WTC11 (cell line): ENCODE data around the gene MCAT. TPM values are rescaled to one million over a fixed set of nuclear protein-coding genes. Genes with fewer than 3 reads are reported as not detected.

Experiments used
- ATAC-seq: fragments of 200-7000 bp; cut with Tn5 transposase; 2 replicates; pipeline ENCODE4 v1.10.0; 2021; ENCODE audit warnings: mild to moderate bottlenecking, moderate library complexity
- CTCF ChIA-PET: fragments of 300-600 bp; sonication (Branson Sonifier 250); formaldehyde crosslinking; loops from one replicate; lab custom pipeline; 2021; ENCODE audit warnings: antibody characterized with exemption; lab: Charles Lee
- POLR2A ChIA-PET: fragments of 350-600 bp; sonication (Branson Sonifier 250); formaldehyde crosslinking; loops from one replicate; lab custom pipeline; 2021; ENCODE audit warnings: antibody characterized with exemption; lab: Charles Lee
- DNase-seq: peaks from one replicate; pipeline ENCODE4 v3.0.0; 2021; ENCODE audit warnings: low spot score
- H3K27ac Mint-ChIP-seq: 2 replicates; pipeline ENCODE4 v1.8.0; 2021; ENCODE audit warnings: mixed read lengths
- H3K27me3 Mint-ChIP-seq: 2 replicates; pipeline ENCODE4 v1.8.0; 2021; ENCODE audit warnings: low read depth, mild to moderate bottlenecking, moderate library complexity, mixed read lengths
- H3K36me3 Mint-ChIP-seq: 2 replicates; pipeline ENCODE4 v1.8.0; 2021; ENCODE audit warnings: mixed read lengths
- H3K4me1 Mint-ChIP-seq: 2 replicates; pipeline ENCODE4 v1.8.0; 2022; ENCODE audit warnings: mixed read lengths
- H3K4me3 Mint-ChIP-seq: 2 replicates; pipeline ENCODE4 v1.8.0; 2021; ENCODE audit warnings: mild to moderate bottlenecking, moderate library complexity, mixed read lengths
- H3K9me3 Mint-ChIP-seq: 2 replicates; pipeline ENCODE4 v1.8.0; 2021; ENCODE audit warnings: mixed read lengths
- ARID4B ChIP-seq: sonication (generic); formaldehyde crosslinking; IDR thresholded peaks from 2 replicates; pipeline ENCODE4 v1.8.0; 2023; ENCODE audit warnings: missing genetic modification reagents, mild to moderate bottlenecking, borderline replicate concordance
- HMGXB4 ChIP-seq: sonication (generic); formaldehyde crosslinking; IDR thresholded peaks from 2 replicates; pipeline ENCODE4 v1.8.1; 2023; ENCODE audit warnings: mild to moderate bottlenecking, moderate library complexity, missing genetic modification reagents
- KAT7 ChIP-seq: sonication (generic); formaldehyde crosslinking; IDR thresholded peaks from 2 replicates; pipeline ENCODE4 v1.8.1; 2023; ENCODE audit warnings: missing genetic modification reagents, mild to moderate bottlenecking, borderline replicate concordance
- MLX ChIP-seq: sonication (generic); formaldehyde crosslinking; IDR thresholded peaks from 2 replicates; pipeline ENCODE4 v1.8.1; 2023; ENCODE audit warnings: mild to moderate bottlenecking, missing genetic modification reagents, moderate library complexity
- MXD4 ChIP-seq: fragments of 250-450 bp; sonication (Bioruptor Pico); IDR thresholded peaks from 2 replicates; pipeline ENCODE4 v1.8.0; 2021; ENCODE audit warnings: mild to moderate bottlenecking, moderate library complexity, borderline replicate concordance
- OVOL2 ChIP-seq: fragments of 250-450 bp; sonication (Bioruptor Pico); IDR thresholded peaks from 2 replicates; pipeline ENCODE4 v1.9.0; 2021; ENCODE audit warnings: mild to moderate bottlenecking, borderline replicate concordance
- ZNF138 ChIP-seq: sonication (generic); formaldehyde crosslinking; conservative IDR thresholded peaks from 2 replicates; pipeline ENCODE4 v1.8.1; 2022; ENCODE audit warnings: mild to moderate bottlenecking, moderate library complexity, missing genetic modification reagents
- ZNF232 ChIP-seq: sonication (generic); formaldehyde crosslinking; IDR thresholded peaks from 2 replicates; pipeline ENCODE4 v1.8.0; 2022; ENCODE audit warnings: mild to moderate bottlenecking, missing genetic modification reagents
- ZNF425 ChIP-seq: fragments of 250-450 bp; sonication (Bioruptor Pico); conservative IDR thresholded peaks from 2 replicates; pipeline ENCODE4 v1.9.0; 2021; ENCODE audit warnings: mild to moderate bottlenecking
- ZNF512 ChIP-seq: sonication (generic); formaldehyde crosslinking; IDR thresholded peaks from 2 replicates; pipeline ENCODE4 v1.8.1; 2022; ENCODE audit warnings: missing genetic modification reagents, borderline replicate concordance
- ZSCAN18 ChIP-seq: fragments of 250-450 bp; sonication (Bioruptor Pico); IDR thresholded peaks from 2 replicates; pipeline ENCODE4 v2.1.2; 2022; ENCODE audit warnings: mild to moderate bottlenecking, moderate library complexity
- total RNA-seq: library from RNA; stranded (reverse); gene quantifications from 3 replicates; pipeline ENCODE4 v1.2.3, GENCODE V29; 2021

MCAT gene
- total RNA-seq, 1 experiment from 2014 or later: 18.5 TPM

- TF ChIP-seq OVOL2: no peak
- TF ChIP-seq, all 79 proteins: peak for 0
- POLR2A ChIA-PET: no interaction called here
- ATAC-seq (no peak), DNase-seq (no peak)
- H3K27ac Mint-ChIP-seq: no peak overlapping the region
- CTCF ChIA-PET: interaction anchor here (1.0 to 1.1 kb wide), 2 partner anchors 19 to 33 kb away, joined by 3 to 4 read pairs; no protein-coding TSS in a partner anchor
- no peaks in the 10 kb centered on the region for H3K9me3 Mint-ChIP-seq
- H3K4me3 Mint-ChIP-seq: no peak overlapping the region
- H3K27me3 Mint-ChIP-seq: peaks cover 14% of the 10 kb centered on the region
- no peaks in the 10 kb centered on the region for H3K36me3 Mint-ChIP-seq
- peaks cover 8% of the 10 kb centered on the region for H3K4me1 Mint-ChIP-seq
These were observed 11.8 kb upstream of the MCAT start for GRCh38 chr22:43154887-43155536.

GRCh38 chr22:43153899-43154298 lies 10.7 kb upstream of the MCAT start:
- CTCF ChIA-PET: no interaction called here
- POLR2A ChIA-PET: no interaction called here
- Mint-ChIP-seq H3K27ac (no peak overlapping the region), H3K4me3 (no peak overlapping the region), H3K27me3 (peaks cover 14% of the 10 kb centered on the region), H3K36me3 (no peaks in the 10 kb centered on the region), H3K9me3 (no peaks in the 10 kb centered on the region), H3K4me1 (peaks cover 8% of the 10 kb centered on the region)
- TF ChIP-seq MXD4 (CRISPR knock-in tag): no peak
- TF ChIP-seq ZNF232 (CRISPR knock-in tag): no peak
- no peak for TF ChIP-seq KAT7 (CRISPR knock-in tag)
- no peak for DNase-seq
- no peak for ATAC-seq

- Mint-ChIP-seq H3K9me3 (no peaks in the 10 kb centered on the region), H3K27ac (no peak overlapping the region), H3K4me3 (peak overlapping the region; percentile 49)
- peak; percentile 12 for ATAC-seq
- TF ChIP-seq ZSCAN18 (no peak), ZNF425 (CRISPR knock-in tag) (no peak), ZNF512 (CRISPR knock-in tag) (0 out of 2 replicates have a peak, but pooled peaks have one; percentile 82), MXD4 (CRISPR knock-in tag) (no peak), MLX (CRISPR knock-in tag) (no peak)
- TF ChIP-seq, all 79 proteins: peak for 1
- Mint-ChIP-seq H3K4me1 (peaks cover 8% of the 10 kb centered on the region), H3K27me3 (peaks cover 14% of the 10 kb centered on the region), H3K36me3 (no peaks in the 10 kb centered on the region)
- ChIA-PET POLR2A (no interaction called here), CTCF (interaction anchor here (1.0 kb wide), 1 partner anchor 285 kb away, joined by 4 read pairs; no protein-coding TSS in a partner anchor)
- no peak for DNase-seq
These were observed 9.3 kb upstream of the MCAT start for GRCh38 chr22:43152357-43153071.

GRCh38 chr22:43152003-43152356 lies 8.8 kb upstream of the MCAT start:
- peaks cover 8% of the 10 kb centered on the region for H3K4me1 Mint-ChIP-seq
- no peaks in the 10 kb centered on the region for H3K9me3 Mint-ChIP-seq
- no peak overlapping the region for H3K27ac Mint-ChIP-seq
- ATAC-seq (peak; percentile 16), DNase-seq (no peak)
- TF ChIP-seq ZNF138 (CRISPR knock-in tag) (no peak), HMGXB4 (peak; percentile 41; the same call in 1 of the 2 replicates), ARID4B (0 out of 2 replicates have a peak, but pooled peaks have one; percentile 11)
- peaks cover 14% of the 10 kb centered on the region for H3K27me3 Mint-ChIP-seq
- H3K4me3 Mint-ChIP-seq: peak overlapping the region; percentile 49
- H3K36me3 Mint-ChIP-seq: no peaks in the 10 kb centered on the region
- POLR2A ChIA-PET: no interaction called here
- CTCF ChIA-PET: no interaction called here
